GM23248 (cell line): ENCODE results near the gene SGCE. TPM values are rescaled to one million over a fixed set of nuclear protein-coding genes. Genes with fewer than 3 reads are reported as not detected.

Source experiments
- DNase-seq: peaks from one replicate; pipeline ENCODE4 v3.0.0-alpha.2; 2015
- H2AFZ ChIP-seq: fragments of 200-600 bp; sonication (generic); 2 replicates; pipeline ENCODE4 v1.6.1; 2016; ENCODE audit warnings: antibody characterized with exemption
- H3F3A ChIP-seq: fragments of 200-600 bp; sonication (generic); 2 replicates; pipeline ENCODE4 v1.6.1; 2016; ENCODE audit warnings: mild to moderate bottlenecking, antibody characterized with exemption, mixed run types; ENCODE audit not compliant: insufficient read depth
- H3K27ac ChIP-seq: fragments of 200-600 bp; sonication (generic); 2 replicates; pipeline ENCODE4 v1.5.1; 2016; ENCODE audit warnings: mild to moderate bottlenecking
- H3K27me3 ChIP-seq: fragments of 200-600 bp; sonication (generic); replicated peaks from 2 replicates; pipeline ENCODE4 v1.6.1; 2016; ENCODE audit warnings: mild to moderate bottlenecking; ENCODE audit not compliant: insufficient read depth
- H3K36me3 ChIP-seq: fragments of 200-600 bp; sonication (generic); 2 replicates; pipeline ENCODE4 v1.6.1; 2016; ENCODE audit warnings: low read depth, mild to moderate bottlenecking
- H3K4me1 ChIP-seq: fragments of 200-600 bp; sonication (generic); 2 replicates; pipeline ENCODE4 v1.6.1; 2016; ENCODE audit warnings: mild to moderate bottlenecking; ENCODE audit not compliant: insufficient read depth
- H3K4me2 ChIP-seq: fragments of 200-600 bp; sonication (generic); one replicate; pipeline ENCODE4 v1.6.1; 2016; ENCODE audit warnings: mild to moderate bottlenecking; ENCODE audit not compliant: unreplicated experiment
- H3K4me3 ChIP-seq: fragments of 200-600 bp; sonication (generic); 2 replicates; pipeline ENCODE4 v1.5.1; 2016; ENCODE audit warnings: mild to moderate bottlenecking
- H3K79me2 ChIP-seq: fragments of 200-600 bp; sonication (generic); 2 replicates; pipeline ENCODE4 v1.6.1; 2016; ENCODE audit warnings: mild to moderate bottlenecking; ENCODE audit not compliant: insufficient read depth
- H3K9ac ChIP-seq: fragments of 200-600 bp; sonication (generic); 2 replicates; pipeline ENCODE4 v1.6.1; 2016; ENCODE audit warnings: mild to moderate bottlenecking
- H3K9me2 ChIP-seq: fragments of 200-600 bp; sonication (generic); 2 replicates; pipeline ENCODE4 v1.6.1; 2016; ENCODE audit warnings: mixed run types, mild to moderate bottlenecking, moderate library complexity; ENCODE audit not compliant: insufficient read depth
- H3K9me3 ChIP-seq: fragments of 200-600 bp; sonication (generic); one replicate; pipeline ENCODE4 v1.6.1; 2017; ENCODE audit warnings: low read depth
- H4K20me1 ChIP-seq: fragments of 200-600 bp; sonication (generic); 2 replicates; pipeline ENCODE4 v1.6.0; 2016; ENCODE audit not compliant: insufficient read depth
- EZH2 ChIP-seq: fragments of 200-600 bp; sonication (generic); IDR thresholded peaks from 2 replicates; pipeline ENCODE4 v1.6.1; 2018; ENCODE audit warnings: antibody characterized with exemption, mild to moderate bottlenecking; ENCODE audit not compliant: insufficient read depth, poor library complexity, severe bottlenecking
- EZH2phosphoT487 ChIP-seq: fragments of 200-600 bp; sonication (generic); IDR thresholded peaks from 2 replicates; pipeline ENCODE4 v1.6.1; 2018; ENCODE audit warnings: antibody characterized with exemption, moderate library complexity, mild to moderate bottlenecking, low read depth; ENCODE audit not compliant: insufficient read depth
- WGBS, 2 experiments: methylation state at CpG; one replicate each; pipeline ENCODE4 v1.1.6; 2015 to 2017; ENCODE audit warnings: low lambda C conversion rate in 2 of 2, low coverage in 1 of 2; ENCODE audit errors: missing lambda C conversion rate in 2 of 2; 5-methylcytosine and 5-hydroxymethylcytosine counted together
- in situ Hi-C: fragments of 300-500 bp; cut with MboI; formaldehyde crosslinking; loops from 2 replicates; pipeline ENCODE4 v1.15.0; 2020
- polyA plus RNA-seq: library from polyadenylated mRNA; unstranded; fragments of >200 nt; fragmentation: Nextera tagmentation; extraction: Ambion mirVana; gene quantifications from 2 replicates; pipeline ENCODE4 v1.2.1, GENCODE V29; 2016
- total RNA-seq: library from RNA; depleted of rRNA; stranded (reverse); fragments of >200 nt; shearing (Covaris generic); gene quantifications from 2 replicates; pipeline ENCODE4 v1.2.3, GENCODE V29; 2014; rRNA removed

The SGCE gene
- total and polyA plus RNA-seq, 2 experiments from 2014 or later: 71.4 to 120 TPM

- H3K27ac ChIP-seq: no peak overlapping the region
Measured at GRCh38 chr7:94540428-94540827, 115.5 kb downstream of the SGCE start.

More at GRCh38 chr7:94540428-94540827, 115.5 kb downstream of the SGCE start:
- H3K4me3 ChIP-seq: no peak overlapping the region
- H3K9me2 ChIP-seq: no peaks in the 10 kb centered on the region
- H3K4me2 ChIP-seq: no peak overlapping the region
- H3K79me2 ChIP-seq: no peaks in the 10 kb centered on the region
- no peaks in the 10 kb centered on the region for H3K4me1 ChIP-seq
- no peak overlapping the region for H2AFZ ChIP-seq
- WGBS, 2 experiments: 96 to 97% methylated on average over 1 of the region's 1 CpG
- no peaks in the 10 kb centered on the region for H3F3A ChIP-seq
- no peak for DNase-seq
- H3K36me3 ChIP-seq: no peaks in the 10 kb centered on the region; the same call in 1 of the 2 replicates
- no peaks in the 10 kb centered on the region for H3K9me3 ChIP-seq
- H3K27me3 ChIP-seq: no peaks in the 10 kb centered on the region
- in situ Hi-C loops: no loop called here
- TF ChIP-seq EZH2 (no peak), EZH2phosphoT487 (no peak)
- no peaks in the 10 kb centered on the region for H4K20me1 ChIP-seq
- H3K9ac ChIP-seq: no peak overlapping the region

Other genes with a start within 250 kb of the SGCE start
- gene CASD1, start 146.3 kb downstream of the SGCE start, total RNA-seq: 11.1 and 12.3 TPM in 2 replicates
- 5.9 and 6.0 TPM in 2 replicates for gene CASD1, start 146.3 kb downstream of the SGCE start, polyA plus RNA-seq